H1 (cell line): ENCODE results near the gene ALOX5AP. TPM values are rescaled to one million over a fixed set of nuclear protein-coding genes. Genes with fewer than 3 reads are reported as not detected.

Experiments
- CTCF ChIA-PET: fragments of 300-600 bp; sonication (Branson Sonifier 250); formaldehyde crosslinking; loops from one replicate; lab custom pipeline; 2021; ENCODE audit not compliant: partially characterized antibody; lab: Charles Lee
- POLR2A ChIA-PET: fragments of 300-600 bp; sonication (Branson Sonifier 250); formaldehyde crosslinking; loops from one replicate; lab custom pipeline; 2021; ENCODE audit warnings: inconsistent platforms; ENCODE audit not compliant: partially characterized antibody; lab: Charles Lee
- DNase-seq, 2 experiments: peaks; one replicate each; pipeline versions ENCODE4 v3.0.0 to v3.0.0-alpha.2; 2010 to 2022; ENCODE audit warnings: low spot score in 2 of 2, low read depth in 1 of 2, mixed read lengths in 1 of 2
- FAIRE-seq: peaks from 2 replicates; lab custom pipeline; 2011; peaks lifted over from hg19 to GRCh38; lab: Jason Lieb, UNC
- H2AFZ ChIP-seq: 2 replicates; pipeline ENCODE4 v1.8.1; 2012; ENCODE audit warnings: low read length, inconsistent platforms
- H2AK5ac ChIP-seq: 2 replicates; pipeline ENCODE4 v1.6.1; 2013; ENCODE audit warnings: low read depth, low read length
- H2BK120ac ChIP-seq: replicated peaks from 2 replicates; pipeline ENCODE3; 2013; ENCODE audit warnings: low read depth, low read length, inconsistent platforms
- H2BK12ac ChIP-seq: 2 replicates; pipeline ENCODE4 v1.6.1; 2013; ENCODE audit warnings: low read depth, low read length
- H2BK15ac ChIP-seq: 2 replicates; pipeline ENCODE4 v1.6.1; 2013; ENCODE audit warnings: low read length
- H2BK20ac ChIP-seq: 2 replicates; pipeline ENCODE4 v1.6.1; 2013; ENCODE audit warnings: low read length
- H2BK5ac ChIP-seq: 2 replicates; pipeline ENCODE4 v1.6.1; 2013; ENCODE audit warnings: low read depth, low read length
- H3K14ac ChIP-seq: 2 replicates; pipeline ENCODE4 v1.6.1; 2013; ENCODE audit warnings: inconsistent platforms; ENCODE audit not compliant: insufficient read length
- H3K18ac ChIP-seq: 2 replicates; pipeline ENCODE4 v1.6.1; 2013; ENCODE audit warnings: low read length; ENCODE audit errors: extremely low read depth
- H3K23ac ChIP-seq: 2 replicates; pipeline ENCODE4 v1.6.1; 2013; ENCODE audit warnings: inconsistent platforms; ENCODE audit not compliant: insufficient read length
- H3K23me2 ChIP-seq: 2 replicates; pipeline ENCODE4 v1.6.1; 2013; ENCODE audit warnings: low read depth, low read length
- H3K27ac ChIP-seq: 2 replicates; pipeline ENCODE4 v1.6.1; 2011; ENCODE audit warnings: low read depth, low read length, inconsistent platforms
- H3K27me3 ChIP-seq, 4 experiments: replicated peaks in 1 of 4; 1 replicate in 1 of 4; 2 replicates in 3 of 4; pipeline versions ENCODE4 v1.6.1 to v1.8.1; 2011 to 2013; ENCODE audit warnings: low read length in 3 of 4, mild to moderate bottlenecking in 3 of 4, inconsistent platforms in 2 of 4, mixed read lengths in 2 of 4, moderate library complexity in 1 of 4; ENCODE audit not compliant: control insufficient read depth in 3 of 4, insufficient read depth in 3 of 4; ENCODE audit errors: extremely low read depth in 1 of 4
- H3K36me3 ChIP-seq, 4 experiments: 2 replicates each; pipeline versions ENCODE4 v1.6.1 to v1.8.1; 2011 to 2013; ENCODE audit warnings: mild to moderate bottlenecking in 4 of 4, low read length in 3 of 4, moderate library complexity in 2 of 4, control low read depth in 1 of 4, inconsistent platforms in 1 of 4; ENCODE audit not compliant: insufficient read depth in 4 of 4, control insufficient read depth in 2 of 4
- H3K4ac ChIP-seq: replicated peaks from 2 replicates; pipeline ENCODE3; 2013; ENCODE audit warnings: low read length, low read depth, mixed read lengths, inconsistent platforms; ENCODE audit not compliant: insufficient read length
- H3K4me1 ChIP-seq, 4 experiments: replicated peaks in 1 of 4; 1 replicate in 1 of 4; 2 replicates in 3 of 4; pipeline versions ENCODE4 v1.6.1 to v1.8.1; 2011 to 2013; ENCODE audit warnings: low read length in 3 of 4, inconsistent platforms in 2 of 4, mixed read lengths in 1 of 4; ENCODE audit not compliant: insufficient read depth in 4 of 4, control insufficient read depth in 3 of 4
- H3K4me2 ChIP-seq, 2 experiments: 2 replicates each; pipeline versions ENCODE4 v1.6.1 to v1.8.1; 2011 to 2013; ENCODE audit warnings: low read depth in 2 of 2, low read length in 2 of 2, control low read depth in 1 of 2, inconsistent platforms in 1 of 2, mild to moderate bottlenecking in 1 of 2; ENCODE audit not compliant: insufficient read depth in 1 of 2
- H3K4me3 ChIP-seq, 4 experiments: fragments of 200-600, 300-600 bp in 1 of 4; sonication (generic), shearing (Covaris generic), sonication (Bioruptor Twin) in 1 of 4; 2 replicates each; pipeline versions ENCODE4 v1.5.1 to v1.8.1; 2011 to 2016; ENCODE audit warnings: low read length in 4 of 4, low read depth in 3 of 4, control low read depth in 2 of 4, inconsistent platforms in 2 of 4, mild to moderate bottlenecking in 2 of 4, mixed read lengths in 1 of 4, moderate library complexity in 1 of 4; ENCODE audit not compliant: insufficient read depth in 2 of 4; ENCODE audit errors: extremely low read depth in 1 of 4
- H3K56ac ChIP-seq: replicated peaks from 2 replicates; pipeline ENCODE3; 2013; ENCODE audit warnings: low read depth, mild to moderate bottlenecking, mixed read lengths, low read length, inconsistent platforms; ENCODE audit not compliant: insufficient read length
- H3K79me1 ChIP-seq: 2 replicates; pipeline ENCODE4 v1.6.1; 2013; ENCODE audit warnings: low read depth, low read length, control low read depth
- H3K79me2 ChIP-seq, 2 experiments: 2 replicates each; pipeline versions ENCODE4 v1.6.1 to v1.8.1; 2012 to 2013; ENCODE audit warnings: low read length in 2 of 2, mild to moderate bottlenecking in 2 of 2, inconsistent platforms in 1 of 2; ENCODE audit not compliant: insufficient read depth in 2 of 2, control insufficient read depth in 1 of 2
- H3K9ac ChIP-seq, 4 experiments: replicated peaks in 1 of 4; 1 replicate in 1 of 4; 2 replicates in 3 of 4; pipeline versions ENCODE4 v1.6.1 to v1.8.1; 2011 to 2013; ENCODE audit warnings: low read depth in 3 of 4, low read length in 3 of 4, control low read depth in 2 of 4, mild to moderate bottlenecking in 2 of 4, moderate library complexity in 2 of 4, inconsistent platforms in 1 of 4; ENCODE audit errors: extremely low read depth in 1 of 4
- H3K9me3 ChIP-seq, 2 experiments: 2 replicates each; pipeline versions ENCODE4 v1.6.1 to v1.8.1; 2012 to 2013; ENCODE audit warnings: mild to moderate bottlenecking in 2 of 2, moderate library complexity in 2 of 2, control low read depth in 1 of 2, inconsistent platforms in 1 of 2, low read depth in 1 of 2, low read length in 1 of 2, mixed read lengths in 1 of 2; ENCODE audit not compliant: insufficient read depth in 2 of 2
- H4K20me1 ChIP-seq, 2 experiments: replicated peaks in 1 of 2; 2 replicates each; pipeline versions ENCODE3 to v1.8.1; 2011 to 2013; ENCODE audit warnings: inconsistent platforms in 2 of 2, low read length in 2 of 2, mild to moderate bottlenecking in 1 of 2; ENCODE audit not compliant: insufficient read depth in 2 of 2, control insufficient read depth in 1 of 2
- H4K5ac ChIP-seq: 2 replicates; pipeline ENCODE4 v1.6.1; 2013; ENCODE audit warnings: low read length, low read depth, mixed read lengths, inconsistent platforms; ENCODE audit not compliant: insufficient read length
- H4K8ac ChIP-seq: 2 replicates; pipeline ENCODE4 v1.8.0; 2013; ENCODE audit warnings: mild to moderate bottlenecking, moderate library complexity, low read length, inconsistent platforms; ENCODE audit not compliant: insufficient read depth; ENCODE audit errors: extremely low read depth
- H4K91ac ChIP-seq: replicated peaks from 2 replicates; pipeline ENCODE3; 2013; ENCODE audit warnings: low read length, mixed read lengths, inconsistent platforms; ENCODE audit not compliant: insufficient read length
- ATF3 ChIP-seq: IDR thresholded peaks from 2 replicates; pipeline ENCODE4 v1.6.1; 2011; ENCODE audit warnings: low read depth, mild to moderate bottlenecking, low read length; ENCODE audit not compliant: insufficient read depth
- CBX5 ChIP-seq: fragments of 300-800, 300-1000 bp; sonication (generic); IDR thresholded peaks from 2 replicates; pipeline ENCODE4 v1.7.1; 2016; ENCODE audit warnings: antibody characterized with exemption, low read length, low read depth
- CEBPB ChIP-seq: IDR thresholded peaks from 2 replicates; pipeline ENCODE4 v1.6.1; 2012; ENCODE audit warnings: low read depth, low read length
- CTCF ChIP-seq, 3 experiments: IDR thresholded peaks; 1 replicate in 2 of 3; 2 replicates in 1 of 3; pipeline versions ENCODE4 v1.5.1 to v1.6.1; 2011; ENCODE audit warnings: low read length in 3 of 3, mild to moderate bottlenecking in 3 of 3, inconsistent platforms in 2 of 3, low read depth in 1 of 3, moderate library complexity in 1 of 3; ENCODE audit not compliant: insufficient read depth in 1 of 3; ENCODE audit errors: control extremely low read depth in 1 of 3
- PHF8 ChIP-seq: fragments of 200-600 bp; sonication (generic); conservative IDR thresholded peaks from 2 replicates; pipeline ENCODE4 v1.7.1; 2012; ENCODE audit warnings: low read depth, mild to moderate bottlenecking, inconsistent platforms, low read length, moderate library complexity
- TEAD4 ChIP-seq: IDR thresholded peaks from 2 replicates; pipeline ENCODE4 v1.6.1; 2012; ENCODE audit warnings: low read depth, low read length, inconsistent platforms, mixed read lengths
- ZNF274 ChIP-seq: IDR thresholded peaks from 2 replicates; pipeline ENCODE4 v1.7.0; 2012; ENCODE audit warnings: low read length, borderline replicate concordance; ENCODE audit errors: extremely low read depth
- WGBS, 2 experiments: shearing (Covaris generic) in 1 of 2; methylation state at CpG; one replicate each; pipeline versions ENCODE4 v1.1.6 to v1.1.7; 2013 to 2015; ENCODE audit warnings: low lambda C conversion rate in 2 of 2, mixed read lengths in 2 of 2, inconsistent platforms in 1 of 2, low coverage in 1 of 2, missing lambda C conversion rate in 1 of 2; ENCODE audit not compliant: insufficient replicate concordance in 2 of 2, insufficient coverage in 1 of 2, insufficient read length in 1 of 2; ENCODE audit errors: extremely low coverage in 1 of 2, missing lambda C conversion rate in 1 of 2; 5-methylcytosine and 5-hydroxymethylcytosine counted together
- polyA plus RNA-seq, 7 experiments: library from polyadenylated mRNA; depleted of rRNA in 3 of 7; stranded (reverse) in 5 of 7; unstranded in 2 of 7; fragments of >200 nt in 5 of 7; fragments of 200-250 nt in 2 of 7; gene quantifications; 1 replicate in 5 of 7; 2 replicates in 1 of 7; 4 replicates in 1 of 7; pipeline versions ENCODE4 v1.2.1 to v1.2.3, GENCODE V29; 2011 to 2013; ENCODE audit warnings: missing spikeins in 2 of 7, mixed read lengths in 2 of 7
- total RNA-seq: library from RNA; stranded (reverse); fragmentation: NEBNext Ultra II Directional; extraction: Animal tissue kit (Norgen Biotek cat#: 25700); gene quantifications from 2 replicates; pipeline ENCODE4 v1.2.1, GENCODE V29; 2021

ALOX5AP gene
- total and polyA plus RNA-seq, 2 of the 8 experiments (the other 6 are each of a cell fraction or from before 2014, with no cell fraction given): not detected

DNA sequence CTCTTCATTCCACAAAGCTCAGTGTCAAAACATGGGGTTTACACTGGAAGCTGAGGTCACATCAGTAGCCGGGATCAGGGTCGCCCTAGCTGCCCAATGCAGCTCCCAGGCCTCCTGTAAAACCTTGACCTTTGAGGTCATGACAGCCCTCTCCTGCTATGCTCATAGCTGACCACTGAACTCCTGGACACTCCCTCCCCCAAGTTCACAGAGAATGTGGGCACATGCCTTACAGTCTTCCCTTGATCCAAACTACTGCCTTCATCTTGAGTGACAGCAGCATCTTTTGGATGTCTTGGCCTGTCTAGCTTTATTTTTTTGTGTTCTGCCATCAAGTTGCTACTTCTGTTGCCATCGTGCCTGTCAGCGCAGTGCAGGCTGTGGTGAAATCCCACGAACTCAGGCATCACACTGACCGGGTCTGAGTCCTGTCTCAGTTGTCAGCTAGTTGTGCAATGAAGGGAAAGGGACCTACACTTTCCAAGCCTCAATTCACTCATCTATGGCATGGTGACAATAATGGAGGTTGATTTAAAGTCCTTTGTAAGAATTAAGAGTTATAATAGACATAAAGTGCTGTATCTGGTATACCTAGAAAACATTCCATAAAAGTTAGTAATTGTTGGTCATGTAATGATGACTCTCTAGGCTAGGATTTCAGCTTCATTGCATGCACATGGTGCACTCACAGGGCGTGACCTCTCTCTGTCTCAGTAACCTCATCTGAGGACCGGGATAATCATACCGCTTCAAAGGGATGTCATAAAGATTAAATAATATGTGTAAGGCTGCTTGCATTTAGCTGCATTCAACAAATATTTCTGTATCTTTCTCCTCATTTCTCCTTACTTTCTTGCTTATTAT, 16.4 kb upstream of the ALOX5AP start:
- no peak overlapping the region for H2AFZ ChIP-seq
- CTCF ChIA-PET: interaction anchor here (0.5 to 1.2 kb wide), 2 partner anchors 12 to 56 kb away, joined by 3 to 4 read pairs; no protein-coding TSS in a partner anchor
- H3K18ac ChIP-seq: no peak overlapping the region
- no peaks in the 10 kb centered on the region for H3K79me1 ChIP-seq
- 91% methylated on average over 9 of the region's 9 CpGs; no CpG with 5 or more reads in 1 of the 2 experiments for WGBS, 2 experiments
- H3K27ac ChIP-seq: no peak overlapping the region
- H3K56ac ChIP-seq: no peak overlapping the region
- no peak overlapping the region for H2BK15ac ChIP-seq
- H2BK5ac ChIP-seq: no peak overlapping the region
- no peak overlapping the region for H2BK20ac ChIP-seq
- TF ChIP-seq ZNF274: no peak
- no peak for TF ChIP-seq CTCF (IDR thresholded peaks at IDR 0.05; ENCODE audit: control extremely low read depth in 1 of 3, insufficient read depth in 1 of 3, low read depth in 1 of 3, low read length in 3 of 3)
- no peak for TF ChIP-seq CBX5
- TF ChIP-seq TEAD4: no peak
- TF ChIP-seq CEBPB: no peak
- TF ChIP-seq ATF3: no peak
- no peak for TF ChIP-seq PHF8
- DNase-seq (no peak), FAIRE-seq (no peak)
- no peaks in the 10 kb centered on the region for H3K4me1 ChIP-seq
- no peak overlapping the region for H2BK120ac ChIP-seq
- no peak overlapping the region for H2BK12ac ChIP-seq
- no peak overlapping the region for H3K14ac ChIP-seq
- POLR2A ChIA-PET: no interaction called here
- H2AK5ac ChIP-seq: no peak overlapping the region
- H3K23me2 ChIP-seq: no peaks in the 10 kb centered on the region
- no peaks in the 10 kb centered on the region for H3K36me3 ChIP-seq
- no peak overlapping the region for H3K4me2 ChIP-seq
- no peaks in the 10 kb centered on the region for H3K27me3 ChIP-seq
- H4K8ac ChIP-seq: no peak overlapping the region
- no peak overlapping the region for H3K23ac ChIP-seq
- no peak overlapping the region for H3K4ac ChIP-seq
- no peak overlapping the region for H3K9ac ChIP-seq
- H3K4me3 ChIP-seq: no peak overlapping the region
- H4K20me1 ChIP-seq: no peaks in the 10 kb centered on the region
- H3K9me3 ChIP-seq: no peaks in the 10 kb centered on the region
- H4K91ac ChIP-seq: no peak overlapping the region
- no peak overlapping the region for H4K5ac ChIP-seq
- no peaks in the 10 kb centered on the region for H3K79me2 ChIP-seq
